Kasumi-1 (cell line): ENCODE results near the gene ATG12.

Experiments used
- DNase-seq, 2 experiments: peaks; one replicate each; lab custom pipeline; 2025; lab: John Stamatoyannopoulos, UW

ATG12 gene

DNA sequence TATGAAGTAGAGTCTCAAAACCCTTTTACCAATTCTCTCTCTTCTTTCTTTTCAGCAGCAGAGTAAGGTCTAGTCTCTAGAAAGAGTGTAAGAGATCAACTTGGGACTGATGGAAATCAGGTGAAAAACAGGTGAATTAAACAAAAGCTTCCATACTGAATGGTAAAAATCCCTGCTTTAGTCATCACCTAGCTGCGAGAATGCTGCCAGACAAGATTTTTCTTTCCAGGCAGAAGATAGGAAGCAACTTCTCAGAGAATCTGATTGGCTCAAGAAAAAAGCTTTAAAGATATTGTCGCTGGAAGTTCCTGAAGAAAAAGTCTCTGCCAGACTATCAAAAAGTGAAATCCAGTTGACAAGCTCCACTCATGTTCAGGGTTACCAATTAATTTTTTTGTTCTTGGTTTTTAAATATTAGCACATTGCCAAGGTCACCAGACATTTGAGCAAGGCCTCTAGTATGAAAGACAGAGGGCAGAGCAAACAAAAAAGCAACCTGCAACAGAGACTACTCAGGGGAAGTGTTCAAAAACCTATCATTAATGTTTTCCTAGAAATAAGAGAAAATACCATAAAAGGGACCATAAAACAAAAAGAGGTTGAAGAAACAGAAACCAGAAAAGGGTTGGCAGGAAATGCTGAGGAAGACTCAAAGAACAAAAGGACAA, 34.2 kb downstream of the ATG12 start:
- no peak for DNase-seq

DNA sequence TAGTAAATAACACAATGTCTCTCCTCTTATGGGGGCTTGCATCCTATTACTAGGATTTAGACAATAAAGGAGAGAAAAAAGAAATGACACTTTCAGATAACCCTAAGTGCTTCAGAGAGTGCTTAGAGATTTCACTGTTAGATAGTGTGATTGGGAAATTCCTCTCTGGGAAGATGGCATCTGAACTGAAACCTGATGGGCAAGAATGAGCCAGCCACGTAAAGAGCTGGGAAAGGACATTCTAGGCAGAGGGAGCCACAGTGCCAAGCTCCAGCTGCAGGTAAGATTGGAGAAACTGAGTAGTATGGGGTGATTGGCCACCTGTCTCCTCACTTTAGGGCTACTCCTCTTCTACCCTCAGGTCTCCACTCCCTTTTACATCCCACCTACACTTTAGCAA, 39.4 kb downstream of the ATG12 start:
- DNase-seq: no peak

DNA sequence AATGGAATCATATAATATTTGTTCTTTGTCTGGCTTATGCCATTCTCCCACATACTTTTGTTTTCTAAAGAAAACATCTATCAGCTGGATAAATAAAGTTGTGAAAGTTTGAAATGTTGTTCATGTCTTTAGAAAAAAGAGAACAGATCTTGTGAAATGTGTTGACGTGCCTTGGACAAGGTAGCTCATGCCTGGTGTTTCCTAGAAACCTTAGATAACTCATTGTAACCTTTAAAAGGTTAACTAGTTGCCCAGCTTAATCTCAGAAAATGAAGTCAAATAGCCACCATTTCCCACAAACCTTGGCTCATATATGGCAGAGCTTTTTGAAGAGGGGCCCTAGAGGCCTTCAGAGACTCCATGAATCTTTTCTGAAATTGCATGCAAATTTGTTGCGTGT, 40.2 kb downstream of the ATG12 start:
- no peak for DNase-seq

DNA sequence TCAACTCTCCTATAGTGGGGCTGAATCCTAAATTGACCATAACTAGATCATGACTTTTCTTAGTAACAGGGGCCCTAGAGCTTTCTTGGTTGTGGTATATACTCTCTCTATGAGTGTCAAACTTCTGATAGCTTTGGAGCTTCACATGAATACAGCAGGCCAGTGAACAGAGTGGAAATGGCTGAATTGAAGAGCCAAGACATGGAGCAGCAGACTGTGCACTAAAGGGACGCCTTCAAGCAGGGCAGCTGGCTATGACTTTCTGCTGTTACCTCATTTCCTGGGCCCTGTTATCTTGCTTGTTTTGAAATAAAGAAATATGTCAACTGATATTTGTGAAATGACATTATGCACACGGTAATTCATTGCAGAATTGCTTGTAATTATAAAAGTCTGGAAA, 41.3 kb downstream of the ATG12 start:
- no peak for DNase-seq

DNA sequence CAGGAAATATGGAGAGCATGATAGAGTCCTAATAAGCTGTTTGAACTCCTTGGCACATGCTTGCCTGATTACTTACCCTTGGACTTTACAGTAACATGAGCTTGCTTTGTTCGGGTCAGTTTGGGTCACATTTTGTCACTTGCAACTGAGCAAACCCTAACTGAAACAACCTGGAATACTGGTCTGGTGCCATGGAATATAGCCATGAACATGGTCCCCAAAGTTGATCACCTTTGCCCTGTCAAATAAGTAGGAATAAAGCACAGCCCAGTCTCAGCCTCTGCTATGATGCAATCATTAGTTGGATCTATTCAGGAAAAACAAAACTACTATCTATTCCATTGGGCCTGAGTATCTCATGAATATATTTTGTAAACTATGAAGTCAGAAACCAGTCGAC, 43.1 kb downstream of the ATG12 start:
- DNase-seq: no peak

DNA sequence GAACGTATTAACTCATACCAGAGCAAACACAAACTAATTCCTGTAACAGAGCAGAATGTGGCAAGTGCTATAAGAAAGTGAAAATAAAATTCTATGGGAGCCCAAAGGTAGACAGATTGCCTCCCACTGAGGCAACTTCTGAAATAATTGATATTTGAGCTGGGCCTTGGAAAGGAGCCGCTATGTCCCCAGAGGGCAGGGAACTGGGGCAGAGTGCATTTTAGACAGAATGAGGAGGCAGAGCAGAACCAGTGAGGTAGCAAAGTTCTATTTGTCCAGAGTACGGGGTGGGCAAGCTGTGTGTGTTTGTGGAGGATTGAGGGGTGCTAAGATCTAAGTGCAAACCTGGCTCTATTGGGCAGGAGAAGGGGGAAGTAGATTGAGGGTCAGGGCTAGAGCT, 44.7 kb downstream of the ATG12 start:
- no peak for DNase-seq

DNA sequence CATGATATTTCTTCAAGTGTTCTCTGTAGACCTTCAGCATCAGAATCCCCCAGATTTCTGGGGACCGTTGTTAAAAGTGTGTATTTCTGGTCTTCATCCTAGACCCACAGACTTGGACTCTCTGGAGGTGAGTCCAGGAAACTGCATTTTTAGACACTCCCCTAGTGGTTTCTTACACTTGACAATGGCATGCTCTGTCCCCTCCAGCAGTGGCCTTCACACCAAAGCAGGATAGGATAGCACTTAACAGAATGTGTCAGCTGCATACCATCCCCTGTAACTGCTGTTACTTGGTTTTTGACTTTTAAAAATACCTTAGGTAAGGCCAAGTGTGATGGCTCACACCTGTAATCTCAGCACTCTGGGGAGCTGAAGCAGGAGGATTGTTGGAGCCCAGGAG, 45.7 kb downstream of the ATG12 start:
- DNase-seq: no peak

GRCh38 chr5:115788440-115788839, 52.9 kb downstream of the ATG12 start:
- no peak for DNase-seq

- no peak for DNase-seq
Measured at GRCh38 chr5:115787426-115787825, 53.9 kb downstream of the ATG12 start.

GRCh38 chr5:115785381-115786065, 55.8 kb downstream of the ATG12 start:
- no peak for DNase-seq

- no peak for DNase-seq
Measured at GRCh38 chr5:115778417-115778816, 62.9 kb downstream of the ATG12 start.
